GM18499 (cell line): ENCODE data around the gene ZNF385C.

Source experiments
- ATAC-seq: cut with Tn5 transposase; IDR thresholded peaks from one replicate; pipeline ENCODE4 v1.9.1; 2021; ENCODE audit warnings: moderate number of reproducible peaks; ENCODE audit not compliant: insufficient read depth, unreplicated experiment

Gene ZNF385C

GRCh38 chr17:42000413-42001133 lies 97.7 kb downstream of the ZNF385C start:
- ATAC-seq: no peak

GRCh38 chr17:41998497-41998896 lies 99.8 kb downstream of the ZNF385C start:
- no peak for ATAC-seq

- no peak for ATAC-seq
These were observed 101.5 kb downstream of the ZNF385C start for GRCh38 chr17:41996855-41997164.

- no peak for ATAC-seq
These were observed 105.7 kb downstream of the ZNF385C start for GRCh38 chr17:41992576-41992975.

- ATAC-seq: no peak
These were observed 108.4 kb downstream of the ZNF385C start for GRCh38 chr17:41989702-41990419.

- ATAC-seq: no peak
These were observed 109.9 kb downstream of the ZNF385C start for GRCh38 chr17:41988418-41988817.

GRCh38 chr17:41987642-41988041 lies 110.6 kb downstream of the ZNF385C start:
- no peak for ATAC-seq

GRCh38 chr17:41986634-41987033 lies 111.6 kb downstream of the ZNF385C start:
- no peak for ATAC-seq

- no peak for ATAC-seq
These were observed 112.4 kb downstream of the ZNF385C start for GRCh38 chr17:41985919-41986318.

- ATAC-seq: no peak
These were observed 113.8 kb downstream of the ZNF385C start for GRCh38 chr17:41984454-41984853.

GRCh38 chr17:41982026-41982760 lies 116.1 kb downstream of the ZNF385C start:
- no peak for ATAC-seq

- ATAC-seq: no peak
These were observed 120.3 kb downstream of the ZNF385C start for GRCh38 chr17:41977991-41978390.

- no peak for ATAC-seq
These were observed 122.0 kb downstream of the ZNF385C start for GRCh38 chr17:41976142-41976768.
